Activated naive CD4-positive, alpha-beta T cell treated with anti-CD3 and anti-CD28 coated beads, Interleukin-2, amount 10 ng/mL, durations not matched to agents 5 hours and 36 hours (primary cell): ENCODE results near the gene USP33. TPM values are rescaled to one million over a fixed set of nuclear protein-coding genes. Genes with fewer than 3 reads are reported as not detected.

Source experiments
- total RNA-seq, 2 experiments: library from RNA; stranded (reverse); gene quantifications; one replicate each; pipeline ENCODE4 v1.2.3, GENCODE V29; 2021

The USP33 gene
- total RNA-seq, result 10 to 100 TPM; 56.9 to 59.5 TPM

DNA sequence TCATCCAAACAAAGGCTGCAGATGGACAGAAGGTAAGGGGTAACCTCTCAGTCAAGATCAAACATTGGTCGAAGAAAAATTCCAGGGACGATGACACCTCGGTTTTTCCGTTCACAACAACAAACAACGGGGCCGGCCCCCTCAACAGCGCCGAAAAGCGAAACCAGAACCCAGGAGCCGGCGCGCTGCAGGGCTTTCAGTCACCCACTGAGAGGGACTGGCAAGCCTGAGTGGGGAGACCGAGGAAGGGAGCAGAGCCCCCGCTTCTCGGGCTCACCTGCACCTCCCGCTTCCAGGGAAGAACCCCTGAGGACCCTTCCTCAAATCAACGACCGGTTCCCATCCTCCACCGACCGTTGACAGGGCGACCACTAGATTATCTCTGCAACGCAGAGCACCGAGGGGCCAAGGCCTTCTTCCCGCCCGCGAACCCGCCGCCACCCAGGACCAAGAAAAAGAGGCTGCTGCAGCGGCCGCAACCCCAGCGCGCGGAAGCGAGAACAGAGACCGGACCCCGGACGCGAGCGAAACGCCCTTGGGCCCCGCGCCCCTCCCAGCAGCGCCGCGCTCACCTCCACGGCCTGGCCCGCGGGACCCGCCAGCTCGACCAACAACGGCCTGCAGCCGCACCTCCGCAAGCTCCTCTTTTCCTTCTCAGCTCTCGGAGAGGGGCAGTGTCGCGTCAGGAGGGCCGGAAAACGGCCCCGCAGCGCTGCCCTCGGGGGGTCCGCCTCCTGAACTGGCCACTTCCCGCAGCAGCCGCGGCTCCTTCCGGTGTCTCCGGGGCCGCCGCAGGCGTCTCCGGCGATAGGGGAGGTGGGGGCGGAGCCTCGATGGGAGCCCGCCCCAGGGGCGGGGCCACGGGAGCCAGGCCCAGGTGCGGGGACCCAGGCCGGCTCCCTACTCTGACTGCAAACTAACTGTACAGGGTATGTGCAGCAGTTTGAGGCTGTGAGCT lies at the start of gene USP33:
Gene USP33, minus strand, starts transcription at position 782 of the 958 bp plus-strand sequence. CDS start 18,155 bp downstream, outside the sequence.

DNA sequence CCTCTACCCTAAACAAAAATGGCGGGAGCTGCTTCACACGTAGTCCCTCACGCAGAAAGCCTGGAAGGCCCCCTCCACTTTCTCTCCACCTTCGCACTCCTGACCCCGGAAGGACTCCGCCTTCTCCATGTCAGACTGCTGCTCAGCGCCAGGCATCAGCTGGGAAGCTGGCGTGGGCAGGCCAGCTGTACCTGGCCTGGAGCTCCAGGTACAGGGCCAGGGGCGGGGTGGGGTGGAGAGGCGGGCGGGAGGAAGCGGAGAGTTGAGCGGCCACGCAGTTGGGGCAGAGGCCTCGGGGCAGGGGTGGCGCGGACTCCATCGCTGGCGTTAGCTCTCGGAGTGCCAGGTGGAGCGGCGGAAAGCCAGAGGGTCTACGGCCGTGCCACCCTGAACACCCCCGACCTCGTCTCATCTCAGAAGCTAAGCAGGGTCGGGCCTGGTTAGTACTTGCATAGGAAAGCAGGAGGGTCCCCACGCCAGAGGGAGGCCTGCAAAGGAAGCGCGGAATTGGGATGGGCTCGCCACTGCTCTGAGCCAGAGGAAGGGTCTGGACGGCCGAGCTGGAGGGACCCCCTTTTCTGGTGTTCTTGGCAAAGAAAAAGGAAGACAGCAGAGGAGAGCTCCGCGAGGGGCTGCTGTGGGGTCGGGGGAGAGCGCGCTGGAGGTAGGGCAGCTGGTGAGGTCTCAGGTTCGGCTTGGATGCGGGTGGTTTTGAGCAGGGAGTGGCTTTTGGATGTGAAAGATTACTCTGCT lies 20.1 kb upstream of the USP33 start, which contains the start of gene MIGA1:
Gene MIGA1, plus strand, starts transcription at position 121 of the 753 bp plus-strand sequence. CDS start 3,604 bp downstream, outside the sequence.

GRCh38 chr1:77682460-77683159 lies 77.0 kb downstream of the USP33 start, which contains the start of gene ZZZ3:
Gene ZZZ3 (minus strand): TSS chr1:77682658. CDS start chr1:77633354, 49,304 bp downstream.

Other genes with a start within 250 kb of the USP33 start
- gene ZZZ3, start 77.2 kb downstream of the USP33 start, total RNA-seq, result 10 to 100 TPM; 34.6 to 35.6 TPM
- gene MIGA1, start 19.8 kb upstream of the USP33 start, total RNA-seq, result 10 to 100 TPM; 10.2 to 11.7 TPM
- gene NEXN, start 128.8 kb upstream of the USP33 start, total RNA-seq, result 1 to 10 TPM; 2.0 to 2.5 TPM
- 100 to 1,000 TPM; 174 to 182 TPM for gene FUBP1, start 219.2 kb upstream of the USP33 start, total RNA-seq
- 1 to 10 TPM; 9.5 to 9.8 TPM for gene DNAJB4, start 245.1 kb upstream of the USP33 start, total RNA-seq